MM.1S (cell line): Measurements from ENCODE around the gene GPR3.

Experiments
- EZH2 ChIP-seq: fragments of 300-600 bp; sonication (generic); optimal IDR thresholded peaks from 2 replicates; pipeline ENCODE3; 2017; ENCODE audit warnings: low read depth, mild to moderate bottlenecking, antibody characterized with exemption, low read length, mixed read lengths
- TF ChIP-seq, protein P1 (sequence below): fragments of 300-600 bp; sonication (generic); IDR thresholded peaks from 2 replicates; pipeline ENCODE4 v1.5.1; 2016; ENCODE audit warnings: antibody characterized with exemption, low read length, mixed read lengths

DNA sequence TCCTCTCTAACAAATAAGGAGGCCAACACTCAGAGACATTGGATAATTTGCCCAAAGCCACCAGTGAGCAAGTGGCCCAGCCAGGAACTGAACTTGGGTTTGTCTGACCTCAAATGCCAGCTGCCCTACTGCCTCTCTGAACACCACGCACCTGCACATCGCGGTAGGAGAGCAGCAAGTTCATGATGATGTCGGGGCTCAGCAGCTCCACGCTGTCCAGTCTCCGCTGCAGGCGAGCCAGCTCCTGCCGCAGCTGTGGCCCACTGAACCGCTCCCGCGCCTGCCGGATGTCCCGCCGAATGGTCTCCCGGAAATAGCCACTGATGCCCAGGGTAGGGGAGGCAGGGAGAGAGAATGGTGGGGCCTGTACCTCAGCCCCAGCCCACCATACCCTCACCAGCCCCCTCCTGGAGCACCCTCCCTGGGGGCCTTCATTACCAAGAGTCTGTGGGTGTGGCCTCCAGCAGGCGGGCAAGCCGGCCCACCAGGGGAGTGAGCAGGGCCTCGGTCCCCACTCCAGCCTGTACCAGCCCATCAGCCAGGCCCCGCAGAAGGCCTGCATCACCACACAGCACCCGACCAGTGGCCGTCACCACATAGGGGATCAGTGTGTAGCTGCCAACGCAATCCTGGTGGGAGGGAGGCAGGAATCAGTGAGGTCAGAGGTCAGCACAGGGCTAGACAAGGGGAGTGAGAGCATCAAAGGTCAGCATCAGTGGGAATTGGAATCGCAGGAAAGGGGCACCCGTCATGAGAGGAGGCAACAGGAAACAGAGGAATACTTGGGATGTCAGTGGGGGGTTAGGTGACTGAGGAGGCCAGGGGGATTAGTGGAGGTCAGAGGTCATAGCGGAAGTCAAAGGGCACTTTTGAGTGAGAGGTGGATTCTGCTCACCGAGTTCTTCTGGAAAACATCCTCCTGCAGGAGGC lies 28.4 kb upstream of the GPR3 start:
- TF ChIP-seq, protein P1, sequence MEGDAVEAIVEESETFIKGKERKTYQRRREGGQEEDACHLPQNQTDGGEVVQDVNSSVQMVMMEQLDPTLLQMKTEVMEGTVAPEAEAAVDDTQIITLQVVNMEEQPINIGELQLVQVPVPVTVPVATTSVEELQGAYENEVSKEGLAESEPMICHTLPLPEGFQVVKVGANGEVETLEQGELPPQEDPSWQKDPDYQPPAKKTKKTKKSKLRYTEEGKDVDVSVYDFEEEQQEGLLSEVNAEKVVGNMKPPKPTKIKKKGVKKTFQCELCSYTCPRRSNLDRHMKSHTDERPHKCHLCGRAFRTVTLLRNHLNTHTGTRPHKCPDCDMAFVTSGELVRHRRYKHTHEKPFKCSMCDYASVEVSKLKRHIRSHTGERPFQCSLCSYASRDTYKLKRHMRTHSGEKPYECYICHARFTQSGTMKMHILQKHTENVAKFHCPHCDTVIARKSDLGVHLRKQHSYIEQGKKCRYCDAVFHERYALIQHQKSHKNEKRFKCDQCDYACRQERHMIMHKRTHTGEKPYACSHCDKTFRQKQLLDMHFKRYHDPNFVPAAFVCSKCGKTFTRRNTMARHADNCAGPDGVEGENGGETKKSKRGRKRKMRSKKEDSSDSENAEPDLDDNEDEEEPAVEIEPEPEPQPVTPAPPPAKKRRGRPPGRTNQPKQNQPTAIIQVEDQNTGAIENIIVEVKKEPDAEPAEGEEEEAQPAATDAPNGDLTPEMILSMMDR: no peak
- TF ChIP-seq EZH2: no peak
